HG02981 (cell line): ENCODE data around the gene EPN1.

Experiments
- ATAC-seq: cut with Tn5 transposase; IDR thresholded peaks from one replicate; pipeline ENCODE4 v1.9.1; 2021; ENCODE audit warnings: mild to moderate bottlenecking, moderate library complexity; ENCODE audit not compliant: unreplicated experiment

Gene EPN1

GRCh38 chr19:55646889-55647731 is 27.9 kb upstream of the EPN1 start:
- ATAC-seq, result no peak

GRCh38 chr19:55647732-55648584 is 27.1 kb upstream of the EPN1 start, which contains the start of gene CCDC106:
CCDC106 (plus strand) TSS chr19:55648212; CDS start chr19:55649047, 835 bp downstream.
- ATAC-seq, result no peak

GRCh38 chr19:55648585-55649267 is 26.3 kb upstream of the EPN1 start:
- ATAC-seq, result no peak

- ATAC-seq, result no peak
These were observed 25.5 kb upstream of the EPN1 start for GRCh38 chr19:55649268-55650125.

GRCh38 chr19:55650126-55650557 is 24.9 kb upstream of the EPN1 start:
- no peak for ATAC-seq

- ATAC-seq, result no peak
These were observed 24.3 kb upstream of the EPN1 start for GRCh38 chr19:55650602-55651230.

GRCh38 chr19:55651236-55651635 is 23.8 kb upstream of the EPN1 start:
- no peak for ATAC-seq

- no peak for ATAC-seq
These were observed 22.5 kb upstream of the EPN1 start for GRCh38 chr19:55652311-55653128.

GRCh38 chr19:55653651-55654322 is 21.2 kb upstream of the EPN1 start:
- ATAC-seq, result peak; percentile 40

- ATAC-seq, result peak; percentile 60
These were observed 20.6 kb upstream of the EPN1 start for GRCh38 chr19:55654323-55654867.

GRCh38 chr19:55654868-55655647 is 20.0 kb upstream of the EPN1 start, which contains the start of gene U2AF2:
U2AF2 (plus strand) TSS chr19:55655035; CDS start chr19:55655105, 70 bp downstream.
- ATAC-seq, result peak; percentile 36

GRCh38 chr19:55655648-55656040 is 19.4 kb upstream of the EPN1 start:
- ATAC-seq, result no peak

GRCh38 chr19:55656552-55656951 is 18.5 kb upstream of the EPN1 start:
- ATAC-seq, result no peak

GRCh38 chr19:55656988-55657747 is 17.9 kb upstream of the EPN1 start:
- ATAC-seq, result no peak

- ATAC-seq, result no peak
These were observed 16.1 kb upstream of the EPN1 start for GRCh38 chr19:55658846-55659459.

GRCh38 chr19:55659822-55660221 is 15.2 kb upstream of the EPN1 start:
- ATAC-seq, result no peak
